Ishikawa (cell line): ENCODE results near the gene RIOK1.

Experiments used
- CEBPB ChIP-seq: IDR thresholded peaks from 2 replicates; pipeline ENCODE4 v1.6.1; 2012
- CREB1 ChIP-seq: IDR thresholded peaks from 2 replicates; pipeline ENCODE4 v1.6.1; 2012; ENCODE audit warnings: low read depth
- EGR1 ChIP-seq: IDR thresholded peaks from 2 replicates; pipeline ENCODE4 v1.6.1; 2012
- EP300 ChIP-seq: IDR thresholded peaks from 2 replicates; pipeline ENCODE4 v1.6.1; 2012; ENCODE audit warnings: borderline replicate concordance
- FOXM1 ChIP-seq: IDR thresholded peaks from 2 replicates; pipeline ENCODE4 v1.6.1; 2012; ENCODE audit warnings: low read depth, borderline replicate concordance
- MAX ChIP-seq: IDR thresholded peaks from 2 replicates; pipeline ENCODE4 v1.6.1; 2012
- NFIC ChIP-seq: IDR thresholded peaks from 2 replicates; pipeline ENCODE4 v1.6.1; 2012
- RAD21 ChIP-seq: IDR thresholded peaks from 2 replicates; pipeline ENCODE4 v1.6.1; 2012; ENCODE audit warnings: low read depth
- REST ChIP-seq: IDR thresholded peaks from 2 replicates; pipeline ENCODE4 v1.6.1; 2012; ENCODE audit warnings: low read depth, mild to moderate bottlenecking
- TAF1 ChIP-seq: IDR thresholded peaks from 2 replicates; pipeline ENCODE4 v1.6.1; 2012; ENCODE audit warnings: low read depth, mild to moderate bottlenecking
- TCF12 ChIP-seq: IDR thresholded peaks from 2 replicates; pipeline ENCODE4 v1.6.1; 2012; ENCODE audit warnings: low read depth
- TEAD4 ChIP-seq: IDR thresholded peaks from 2 replicates; pipeline ENCODE4 v1.6.1; 2012
- USF1 ChIP-seq: IDR thresholded peaks from 2 replicates; pipeline ENCODE4 v1.6.1; 2012
- YY1 ChIP-seq: IDR thresholded peaks from 2 replicates; pipeline ENCODE4 v1.6.1; 2012; ENCODE audit warnings: low read depth
- ZBTB7A ChIP-seq: IDR thresholded peaks from 2 replicates; pipeline ENCODE4 v1.6.1; 2012; ENCODE audit warnings: low read depth

RIOK1 gene

GRCh38 chr6:7452898-7453297 is 63.3 kb downstream of the RIOK1 start:
- no peak for TF ChIP-seq ZBTB7A
- TF ChIP-seq USF1: peak; percentile 62

- TF ChIP-seq EP300 (no peak), REST (no peak), USF1 (no peak), TEAD4 (no peak), RAD21 (no peak), YY1 (no peak), FOXM1 (no peak), CEBPB (no peak), TCF12 (no peak), TAF1 (no peak), NFIC (no peak), MAX (no peak), EGR1 (no peak), ZBTB7A (no peak), CREB1 (no peak)
These were observed 65.2 kb downstream of the RIOK1 start for GRCh38 chr6:7454696-7455358.

GRCh38 chr6:7461416-7461815 is 71.8 kb downstream of the RIOK1 start:
- no peak for TF ChIP-seq CEBPB
- no peak for TF ChIP-seq MAX
- TF ChIP-seq FOXM1: no peak
- no peak for TF ChIP-seq RAD21
- TF ChIP-seq NFIC: no peak
- TF ChIP-seq YY1: no peak
- TF ChIP-seq CREB1: no peak
- TF ChIP-seq EP300: no peak
- no peak for TF ChIP-seq TCF12
- TF ChIP-seq USF1: no peak
- TF ChIP-seq EGR1: no peak
- TF ChIP-seq ZBTB7A: no peak
- no peak for TF ChIP-seq TEAD4

- TF ChIP-seq TCF12 (no peak), YY1 (no peak), FOXM1 (no peak), NFIC (no peak), CREB1 (no peak), ZBTB7A (no peak), MAX (no peak), CEBPB (no peak), REST (no peak), TEAD4 (no peak), USF1 (no peak), TAF1 (no peak), RAD21 (no peak), EP300 (no peak), EGR1 (no peak)
These were observed 74.2 kb downstream of the RIOK1 start for GRCh38 chr6:7463785-7464184.
